Measurements from ENCODE around the gene MT1H. TPM values are rescaled to one million over a fixed set of nuclear protein-coding genes. Genes with fewer than 3 reads are reported as not detected.

MT1H gene
- total and polyA plus RNA-seq, 2 of the 13 experiments (the other 11 are each of a cell fraction or from before 2014, with no cell fraction given) = 0.60 TPM; not detected in 1

DNA sequence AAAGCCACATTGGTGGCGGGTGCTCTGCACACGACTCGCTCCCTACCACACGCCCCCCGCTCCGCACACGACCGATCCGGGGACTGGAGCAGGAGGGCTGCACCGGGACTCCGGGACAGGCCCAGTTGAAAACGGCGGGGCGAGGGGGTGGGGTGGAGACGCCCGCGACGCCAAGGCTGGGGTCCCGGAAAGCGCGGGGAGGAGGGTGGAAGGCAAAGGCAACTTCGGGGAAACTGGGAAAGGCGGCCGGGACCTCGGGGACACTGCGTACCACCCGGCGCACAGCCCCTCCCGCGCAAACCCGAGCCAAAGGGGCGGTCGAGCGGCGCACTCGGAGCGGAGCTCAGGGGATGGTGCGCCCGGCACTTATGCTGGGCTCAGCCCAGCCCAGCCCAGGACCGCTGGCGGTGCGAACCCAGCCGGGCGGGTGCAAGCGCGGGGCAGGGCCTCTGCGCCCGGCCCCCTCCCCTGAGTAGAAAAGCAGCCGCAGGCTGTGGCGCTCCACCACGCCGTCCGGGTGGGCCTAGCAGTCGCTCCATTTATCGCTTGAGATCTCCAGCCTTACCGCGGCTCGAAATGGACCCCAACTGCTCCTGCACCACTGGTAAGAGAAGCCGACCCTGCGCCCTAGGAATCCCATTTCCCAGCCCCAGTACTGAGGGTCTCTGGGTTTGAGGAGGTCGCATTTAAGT, 37.3 kb upstream of the MT1H start, which contains the start of gene MT1M (continued):
- peak; percentile 24; the same call in 1 of the 2 replicates for TF ChIP-seq UBTF (CRISPR knock-in tag; IDR thresholded peaks at IDR 0.05)
- TF ChIP-seq ZNF263 (CRISPR knock-in tag; IDR thresholded peaks at IDR 0.05) = no peak
- no peak for TF ChIP-seq ZNF7 (CRISPR knock-in tag; IDR thresholded peaks at IDR 0.05)
- TF ChIP-seq ZNF296 (CRISPR knock-in tag; conservative IDR thresholded peaks at IDR 0.05) = no peak
- TF ChIP-seq ZNF737 (CRISPR knock-in tag; IDR thresholded peaks at IDR 0.05; ENCODE audit: borderline replicate concordance) = no peak
- peak; percentile 37; the same call in 1 of the 2 replicates for TF ChIP-seq PATZ1 (CRISPR knock-in tag; IDR thresholded peaks at IDR 0.05)
- no peak for TF ChIP-seq NR3C1 (CRISPR knock-in tag; IDR thresholded peaks at IDR 0.05)
- no peak for TF ChIP-seq ZNF431 (CRISPR knock-in tag; IDR thresholded peaks at IDR 0.05; ENCODE audit: borderline replicate concordance, low read depth)
- TF ChIP-seq ZNF550 (CRISPR knock-in tag; IDR thresholded peaks at IDR 0.05; ENCODE audit: borderline replicate concordance) = no peak
- TF ChIP-seq, protein P1, sequence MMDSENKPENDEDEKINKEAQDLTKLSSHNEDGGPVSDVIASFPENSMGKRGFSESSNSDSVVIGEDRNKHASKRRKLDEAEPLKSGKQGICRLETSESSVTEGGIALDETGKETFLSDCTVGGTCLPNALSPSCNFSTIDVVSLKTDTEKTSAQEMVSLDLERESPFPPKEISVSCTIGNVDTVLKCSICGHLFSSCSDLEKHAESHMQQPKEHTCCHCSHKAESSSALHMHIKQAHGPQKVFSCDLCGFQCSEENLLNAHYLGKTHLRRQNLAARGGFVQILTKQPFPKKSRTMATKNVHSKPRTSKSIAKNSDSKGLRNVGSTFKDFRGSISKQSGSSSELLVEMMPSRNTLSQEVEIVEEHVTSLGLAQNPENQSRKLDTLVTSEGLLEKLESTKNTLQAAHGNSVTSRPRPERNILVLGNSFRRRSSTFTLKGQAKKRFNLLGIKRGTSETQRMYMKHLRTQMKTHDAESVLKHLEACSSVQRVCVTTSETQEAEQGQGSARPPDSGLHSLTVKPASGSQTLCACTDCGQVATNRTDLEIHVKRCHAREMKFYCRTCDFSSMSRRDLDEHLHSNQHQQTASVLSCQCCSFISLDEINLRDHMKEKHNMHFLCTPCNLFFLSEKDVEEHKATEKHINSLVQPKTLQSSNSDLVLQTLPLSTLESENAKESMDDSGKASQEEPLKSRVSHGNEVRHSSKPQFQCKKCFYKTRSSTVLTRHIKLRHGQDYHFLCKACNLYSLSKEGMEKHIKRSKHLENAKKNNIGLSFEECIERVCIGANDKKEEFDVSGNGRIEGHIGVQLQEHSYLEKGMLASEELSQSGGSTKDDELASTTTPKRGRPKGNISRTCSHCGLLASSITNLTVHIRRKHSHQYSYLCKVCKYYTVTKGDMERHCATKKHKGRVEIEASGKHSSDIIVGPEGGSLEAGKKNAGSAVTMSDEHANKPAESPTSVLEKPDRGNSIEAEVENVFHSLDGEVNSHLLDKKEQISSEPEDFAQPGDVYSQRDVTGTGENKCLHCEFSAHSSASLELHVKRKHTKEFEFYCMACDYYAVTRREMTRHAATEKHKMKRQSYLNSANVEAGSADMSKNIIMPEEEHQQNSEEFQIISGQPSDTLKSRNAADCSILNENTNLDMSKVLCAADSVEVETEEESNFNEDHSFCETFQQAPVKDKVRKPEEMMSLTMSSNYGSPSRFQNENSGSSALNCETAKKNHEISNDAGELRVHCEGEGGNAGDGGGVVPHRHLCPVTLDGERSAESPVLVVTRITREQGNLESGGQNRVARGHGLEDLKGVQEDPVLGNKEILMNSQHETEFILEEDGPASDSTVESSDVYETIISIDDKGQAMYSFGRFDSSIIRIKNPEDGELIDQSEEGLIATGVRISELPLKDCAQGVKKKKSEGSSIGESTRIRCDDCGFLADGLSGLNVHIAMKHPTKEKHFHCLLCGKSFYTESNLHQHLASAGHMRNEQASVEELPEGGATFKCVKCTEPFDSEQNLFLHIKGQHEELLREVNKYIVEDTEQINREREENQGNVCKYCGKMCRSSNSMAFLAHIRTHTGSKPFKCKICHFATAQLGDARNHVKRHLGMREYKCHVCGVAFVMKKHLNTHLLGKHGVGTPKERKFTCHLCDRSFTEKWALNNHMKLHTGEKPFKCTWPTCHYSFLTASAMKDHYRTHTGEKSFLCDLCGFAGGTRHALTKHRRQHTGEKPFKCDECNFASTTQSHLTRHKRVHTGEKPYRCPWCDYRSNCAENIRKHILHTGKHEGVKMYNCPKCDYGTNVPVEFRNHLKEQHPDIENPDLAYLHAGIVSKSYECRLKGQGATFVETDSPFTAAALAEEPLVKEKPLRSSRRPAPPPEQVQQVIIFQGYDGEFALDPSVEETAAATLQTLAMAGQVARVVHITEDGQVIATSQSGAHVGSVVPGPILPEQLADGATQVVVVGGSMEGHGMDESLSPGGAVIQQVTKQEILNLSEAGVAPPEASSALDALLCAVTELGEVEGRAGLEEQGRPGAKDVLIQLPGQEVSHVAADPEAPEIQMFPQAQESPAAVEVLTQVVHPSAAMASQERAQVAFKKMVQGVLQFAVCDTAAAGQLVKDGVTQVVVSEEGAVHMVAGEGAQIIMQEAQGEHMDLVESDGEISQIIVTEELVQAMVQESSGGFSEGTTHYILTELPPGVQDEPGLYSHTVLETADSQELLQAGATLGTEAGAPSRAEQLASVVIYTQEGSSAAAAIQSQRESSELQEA (CRISPR knock-in tag; IDR thresholded peaks at IDR 0.05; ENCODE audit: not compliant biosample characterization) = no peak
- no peak for TF ChIP-seq ZFP37 (CRISPR knock-in tag; IDR thresholded peaks at IDR 0.05; ENCODE audit: borderline replicate concordance)
- TF ChIP-seq EZH2 (conservative IDR thresholded peaks at IDR 0.05; ENCODE audit: low read depth, low read length) = peak; percentile 78
- no peak for TF ChIP-seq ZBTB34 (CRISPR knock-in tag; IDR thresholded peaks at IDR 0.05)
- no peak for TF ChIP-seq ZNF547 (CRISPR knock-in tag; IDR thresholded peaks at IDR 0.05)

Measured in HepG2 (cell line).